Adipose tissue (tissue), 3 donors: ENCODE results near the gene VAT1L. TPM values are rescaled to one million over a fixed set of nuclear protein-coding genes. Genes with fewer than 3 reads are reported as not detected.
"Not testable (repeated sequence)": the region's sequence is repeated elsewhere in the genome, so short reads cannot be mapped to it uniquely, and the experiment has no call there.

Experiments used
- H3K27ac ChIP-seq: one replicate; pipeline ENCODE4 v1.5.1; 2013; ENCODE audit warnings: low read depth, low read length
- WGBS, 3 donors: extraction: QIAGEN DNeasy Blood & Tissue Kit; methylation state at CpG; one replicate each; pipeline ENCODE4 v1.1.7; 2013; 5-methylcytosine and 5-hydroxymethylcytosine counted together
- polyA plus RNA-seq, 3 donors: library from polyadenylated mRNA; stranded (reverse); fragments of 200-250 nt; gene quantifications; one replicate each; pipeline ENCODE4 v1.2.3, GENCODE V29; 2013
- donor health status: healthy with polysubstance abuse.
- donor health status: Bipolar disorder and iron deficiency.
- donor health status: healthy.

VAT1L gene
- polyA plus RNA-seq, 3 donors = 0.22 to 1.1 (median 1.0) TPM

- no peak overlapping the region for H3K27ac ChIP-seq
- 75 to 83% (median 80%) methylated on average over 3 of the region's 3 CpGs for WGBS, 3 donors
Measured at GRCh38 chr16:77962689-77963088, 174.3 kb downstream of the VAT1L start.

GRCh38 chr16:77963185-77964044 is 175.1 kb downstream of the VAT1L start:
- 33 to 42% (median 40%) methylated on average over 16 of the region's 16 CpGs for WGBS, 3 donors
- no peak overlapping the region for H3K27ac ChIP-seq

GRCh38 chr16:77965346-77965745 is 177.0 kb downstream of the VAT1L start:
- no peak overlapping the region for H3K27ac ChIP-seq
- 61 to 84% (median 84%) methylated on average over 3 of the region's 3 CpGs for WGBS, 3 donors

GRCh38 chr16:77967054-77967904 is 178.9 kb downstream of the VAT1L start:
- 48 to 58% (median 50%) methylated on average over 7 of the region's 7 CpGs for WGBS, 3 donors
- no peak overlapping the region for H3K27ac ChIP-seq

GRCh38 chr16:77969861-77970260 is 181.5 kb downstream of the VAT1L start:
- WGBS, 3 donors = 82 to 90% (median 84%) methylated on average over 6 of the region's 6 CpGs
- H3K27ac ChIP-seq = no peak overlapping the region

GRCh38 chr16:77970371-77970770 is 182.0 kb downstream of the VAT1L start:
- no peak overlapping the region for H3K27ac ChIP-seq

GRCh38 chr16:77971306-77972061 is 183.1 kb downstream of the VAT1L start:
- WGBS, 3 donors = 23 to 30% (median 28%) methylated on average over 16 of the region's 16 CpGs
- H3K27ac ChIP-seq = no peak overlapping the region

- no peak overlapping the region for H3K27ac ChIP-seq
- WGBS, 3 donors = 53 to 74% (median 72%) methylated on average over 1 of the region's 1 CpG
Measured at GRCh38 chr16:77972062-77972392, 183.7 kb downstream of the VAT1L start.

- 71 to 85% (median 78%) methylated on average over 5 of the region's 5 CpGs for WGBS, 3 donors
Measured at GRCh38 chr16:77974883-77975282, 186.5 kb downstream of the VAT1L start.

GRCh38 chr16:77975942-77976341 is 187.6 kb downstream of the VAT1L start:
- 46 to 77% (median 49%) methylated on average over 3 of the region's 3 CpGs for WGBS, 3 donors
- no peak overlapping the region for H3K27ac ChIP-seq

More at GRCh38 chr16:77974883-77975282, 186.5 kb downstream of the VAT1L start:
- no peak overlapping the region for H3K27ac ChIP-seq

- no peak overlapping the region for H3K27ac ChIP-seq
- WGBS, 3 donors = 67 to 70% (median 68%) methylated on average over 5 of the region's 5 CpGs
Measured at GRCh38 chr16:77977339-77977738, 189.0 kb downstream of the VAT1L start.

- 86 to 92% (median 90%) methylated on average over 3 of the region's 3 CpGs for WGBS, 3 donors
- no peak overlapping the region for H3K27ac ChIP-seq
Measured at GRCh38 chr16:77985111-77985510, 196.7 kb downstream of the VAT1L start.

- H3K27ac ChIP-seq = no peak overlapping the region
- 89 to 93% (median 92%) methylated on average over 7 of the region's 7 CpGs for WGBS, 3 donors
Measured at GRCh38 chr16:77986011-77986740, 197.8 kb downstream of the VAT1L start.

GRCh38 chr16:77987810-77988209 is 199.4 kb downstream of the VAT1L start:
- H3K27ac ChIP-seq = no peak overlapping the region

GRCh38 chr16:77989846-77990245 is 201.5 kb downstream of the VAT1L start:
- H3K27ac ChIP-seq = no peak overlapping the region
- WGBS, 3 donors = 60 to 75% (median 70%) methylated on average over 4 of the region's 4 CpGs

More at GRCh38 chr16:77987810-77988209, 199.4 kb downstream of the VAT1L start:
- 13 to 48% (median 43%) methylated on average over 2 of the region's 2 CpGs for WGBS, 3 donors

- no peak overlapping the region for H3K27ac ChIP-seq
- 53 to 69% (median 68%) methylated on average over 4 of the region's 4 CpGs for WGBS, 3 donors
Measured at GRCh38 chr16:77991701-77992100, 203.3 kb downstream of the VAT1L start.

- 24 to 33% (median 26%) methylated on average over 2 of the region's 2 CpGs for WGBS, 3 donors
- H3K27ac ChIP-seq = not testable (repeated sequence)
Measured at GRCh38 chr16:77992381-77992780, 204.0 kb downstream of the VAT1L start.
